Activated CD4-positive, alpha-beta T cell treated with anti-CD3 and anti-CD28 coated beads, Interleukin-2, amount 10 ng/mL, durations not matched to agents 7 days and 5 days (primary cell): ENCODE results near the gene TMEM61. TPM values are rescaled to one million over a fixed set of nuclear protein-coding genes. Genes with fewer than 3 reads are reported as not detected.

Source experiments
- CTCF ChIA-PET: fragments of 350-600 bp; sonication (Branson Sonifier 250); formaldehyde crosslinking; loops from one replicate; lab custom pipeline; 2021; ENCODE audit warnings: antibody characterized with exemption; lab: Charles Lee
- POLR2A ChIA-PET: fragments of 350-600 bp; sonication (Branson Sonifier 250); formaldehyde crosslinking; loops from one replicate; lab custom pipeline; 2021; ENCODE audit warnings: antibody characterized with exemption; lab: Charles Lee
- DNase-seq: peaks from one replicate; pipeline ENCODE4 v3.0.0-alpha.2; 2020
- H3K27ac Mint-ChIP-seq: one replicate; pipeline ENCODE4 v1.8.0; 2021; ENCODE audit warnings: mild to moderate bottlenecking, moderate library complexity, mixed read lengths
- H3K27me3 Mint-ChIP-seq: one replicate; pipeline ENCODE4 v1.8.0; 2021; ENCODE audit warnings: mixed read lengths
- H3K36me3 Mint-ChIP-seq: one replicate; pipeline ENCODE4 v1.8.0; 2021; ENCODE audit warnings: low read depth, mixed read lengths
- H3K4me1 Mint-ChIP-seq: one replicate; pipeline ENCODE4 v1.8.0; 2021; ENCODE audit warnings: mixed read lengths
- H3K4me3 Mint-ChIP-seq: one replicate; pipeline ENCODE4 v1.8.0; 2021; ENCODE audit warnings: mild to moderate bottlenecking, moderate library complexity, mixed read lengths
- H3K9me3 Mint-ChIP-seq: one replicate; pipeline ENCODE4 v1.8.0; 2021; ENCODE audit warnings: mixed read lengths
- total RNA-seq, 2 experiments: library from RNA; stranded (reverse); gene quantifications; one replicate each; pipeline ENCODE4 v1.2.3, GENCODE V29; 2021

TMEM61 gene
- total RNA-seq, 2 experiments from 2014 or later = not detected

- Mint-ChIP-seq H3K4me3 (no peak within 1 kb of the TSS), H3K27me3 (peaks cover 71% of the 10 kb centered on the region), H3K27ac (no peak within 1 kb of the TSS), H3K4me1 (peaks cover 2% of the 10 kb centered on the region), H3K9me3 (no peaks in the 10 kb centered on the region), H3K36me3 (no peaks in the 10 kb centered on the region)
- DNase-seq = no peak
- POLR2A ChIA-PET = no interaction called here
- CTCF ChIA-PET = no interaction called here
These were observed 59.1 kb downstream of the TMEM61 start, which contains the start of gene PCSK9 for GRCh38 chr1:55039342-55040082. PCSK9 (plus strand) TSS chr1:55039548; CDS start chr1:55039838, 290 bp downstream.

GRCh38 chr1:55040083-55040932 is 59.9 kb downstream of the TMEM61 start:
- DNase-seq = no peak

GRCh38 chr1:55040933-55041494 is 60.6 kb downstream of the TMEM61 start:
- Mint-ChIP-seq H3K4me3 (no peak overlapping the region), H3K27ac (no peak overlapping the region), H3K27me3 (peaks cover 62% of the 10 kb centered on the region), H3K4me1 (peaks cover 2% of the 10 kb centered on the region), H3K9me3 (no peaks in the 10 kb centered on the region), H3K36me3 (no peaks in the 10 kb centered on the region)
- ChIA-PET POLR2A (no interaction called here), CTCF (interaction anchor here (0.6 to 1.3 kb wide), 3 partner anchors 19 to 417 kb away, joined by 3 to 5 read pairs (median 3); no protein-coding TSS in a partner anchor)
- DNase-seq = no peak

More at GRCh38 chr1:55040083-55040932, 59.9 kb downstream of the TMEM61 start:
- Mint-ChIP-seq H3K4me3 (no peak overlapping the region), H3K27me3 (peaks cover 67% of the 10 kb centered on the region), H3K36me3 (no peaks in the 10 kb centered on the region), H3K27ac (no peak overlapping the region), H3K9me3 (no peaks in the 10 kb centered on the region), H3K4me1 (peaks cover 2% of the 10 kb centered on the region)
- ChIA-PET CTCF (interaction anchor here (0.8 to 1.3 kb wide), 2 partner anchors 20 to 90 kb away, joined by 3 read pairs; no protein-coding TSS in a partner anchor), POLR2A (no interaction called here)

- DNase-seq = no peak
- CTCF ChIA-PET = interaction anchor here (0.6 to 1.3 kb wide), 2 partner anchors 91 to 416 kb away, joined by 3 to 5 read pairs; no protein-coding TSS in a partner anchor
- Mint-ChIP-seq H3K4me3 (no peak overlapping the region), H3K9me3 (no peaks in the 10 kb centered on the region), H3K4me1 (peaks cover 2% of the 10 kb centered on the region), H3K27me3 (peaks cover 57% of the 10 kb centered on the region), H3K27ac (no peak overlapping the region), H3K36me3 (no peaks in the 10 kb centered on the region)
- POLR2A ChIA-PET = no interaction called here
These were observed 61.2 kb downstream of the TMEM61 start for GRCh38 chr1:55041613-55042012.

Other genes starting within 250 kb of the TMEM61 start
- gene PARS2, start 216.1 kb upstream of the TMEM61 start, total RNA-seq = 1 to 10 TPM; 3.2 to 4.3 TPM
- gene TTC22, start 179.3 kb upstream of the TMEM61 start, total RNA-seq = 10 to 100 TPM in 1 of 2 experiments, 1 to 10 TPM in 1; 9.9 to 10.6 TPM
- 100 to 1,000 TPM in 1 of 2 experiments, 10 to 100 TPM in 1; 84.6 to 102 TPM for gene DHCR24, start 93.4 kb upstream of the TMEM61 start, total RNA-seq
- under 1 TPM in 1 of 2 experiments, not detected in 1; 0.05 TPM for gene BSND, start 18.3 kb downstream of the TMEM61 start, total RNA-seq
- gene PCSK9, start 58.9 kb downstream of the TMEM61 start, total RNA-seq = not detected
- 10 to 100 TPM; 37.5 to 39.9 TPM for gene USP24, start 234.7 kb downstream of the TMEM61 start, total RNA-seq